HepG2 (cell line): Measurements from ENCODE around the gene CMTM2. TPM values are rescaled to one million over a fixed set of nuclear protein-coding genes. Genes with fewer than 3 reads are reported as not detected.

ENCODE experiments used
- ATAC-seq: fragments of 200-7000 bp; cut with Tn5 transposase; 3 replicates; pipeline ENCODE4 v1.9.1; 2020; ENCODE audit warnings: mild to moderate bottlenecking, moderate library complexity
- BruUV-seq: library from RNA; stranded (reverse); fragments of 400-500 nt; replicated peaks from 2 replicates; lab custom pipeline; 2021; lab: Mats Ljungman, UMichigan
- CTCF ChIA-PET: fragments of 300-600 bp; formaldehyde crosslinking; extraction: SDS; loops from one replicate; lab custom pipeline; 2021; ENCODE audit warnings: low total read pairs, inconsistent platforms, low intra/inter-chr PET ratio; lab: Yijun Ruan, JAX
- POLR2A ChIA-PET: fragments of 350-600 bp; sonication (Branson Sonifier 250); formaldehyde crosslinking; loops from one replicate; lab custom pipeline; 2020; ENCODE audit warnings: antibody characterized with exemption, inconsistent platforms; lab: Yijun Ruan, JAX
- DNase-seq: peaks from one replicate; pipeline ENCODE4 v3.0.0-alpha.2; 2015; ENCODE audit warnings: low spot score
- FAIRE-seq: peaks from 3 replicates; lab custom pipeline; 2011; peaks lifted over from hg19 to GRCh38; lab: Jason Lieb, UNC
- H2AFZ ChIP-seq: one replicate; pipeline ENCODE4 v1.6.1; 2011; ENCODE audit warnings: low read length, inconsistent platforms
- H3K27ac ChIP-seq: fragments of 300-600 bp; 3 replicates; pipeline ENCODE4 v1.8.0; 2011; ENCODE audit warnings: mixed run types, mild to moderate bottlenecking, mixed read lengths, low read length, inconsistent platforms; ENCODE audit not compliant: insufficient read depth; ENCODE audit errors: extremely low read length
- H3K27me3 ChIP-seq, 2 experiments: fragments of 200-600 bp in 1 of 2; 2 replicates in 1 of 2; 3 replicates in 1 of 2; pipeline versions ENCODE4 v1.6.0 to v1.8.0; 2011; ENCODE audit warnings: low read length in 2 of 2, mild to moderate bottlenecking in 2 of 2, moderate library complexity in 2 of 2, inconsistent platforms in 1 of 2; ENCODE audit not compliant: insufficient read depth in 2 of 2, control insufficient read depth in 1 of 2
- H3K36me3 ChIP-seq, 2 experiments: fragments of 200-600 bp in 1 of 2; replicated peaks in 1 of 2; 2 replicates in 1 of 2; 3 replicates in 1 of 2; pipeline versions ENCODE4 v1.5.1 to v1.8.0; 2011; ENCODE audit warnings: low read length in 2 of 2, inconsistent platforms in 1 of 2; ENCODE audit not compliant: insufficient read depth in 2 of 2, control insufficient read depth in 1 of 2
- H3K4me1 ChIP-seq: 2 replicates; pipeline ENCODE4 v1.5.1; 2012; ENCODE audit warnings: low read length, inconsistent platforms; ENCODE audit not compliant: insufficient read depth
- H3K4me2 ChIP-seq: 2 replicates; pipeline ENCODE4 v1.6.0; 2011; ENCODE audit warnings: low read depth, low read length, inconsistent platforms
- H3K4me3 ChIP-seq, 3 experiments: fragments of 200-600 bp in 1 of 3; sonication (generic), shearing (Covaris generic) in 1 of 3; replicated peaks in 1 of 3; 2 replicates each; pipeline ENCODE4 v1.5.1; 2011 to 2016; ENCODE audit warnings: low read length in 3 of 3, inconsistent platforms in 2 of 3, low read depth in 2 of 3, mild to moderate bottlenecking in 2 of 3, control low read depth in 1 of 3, mixed read lengths in 1 of 3; ENCODE audit not compliant: insufficient read depth in 1 of 3
- H3K79me2 ChIP-seq: one replicate; pipeline ENCODE4 v1.6.1; 2011; ENCODE audit warnings: low read length, inconsistent platforms; ENCODE audit not compliant: insufficient read depth
- H3K9ac ChIP-seq: 2 replicates; pipeline ENCODE4 v1.6.0; 2011; ENCODE audit warnings: mild to moderate bottlenecking, low read depth, low read length, inconsistent platforms; ENCODE audit not compliant: insufficient read depth
- H3K9me3 ChIP-seq: 2 replicates; pipeline ENCODE4 v1.5.1; 2012; ENCODE audit warnings: mild to moderate bottlenecking, low read length
- H4K20me1 ChIP-seq: 2 replicates; pipeline ENCODE4 v1.6.0; 2011; ENCODE audit warnings: inconsistent platforms, mild to moderate bottlenecking, low read length, moderate library complexity; ENCODE audit not compliant: insufficient read depth
- HCFC1 ChIP-seq: fragments of 150-350 bp; IDR thresholded peaks from 2 replicates; pipeline ENCODE4 v1.6.1; 2014; ENCODE audit warnings: low read depth, low read length
- HNRNPL ChIP-seq: fragments of 200-400 bp; formaldehyde crosslinking; IDR thresholded peaks from 2 replicates; pipeline ENCODE4 v1.6.1; 2017; ENCODE audit warnings: mild to moderate bottlenecking, low read depth, low read length
- MYNN ChIP-seq: sonication (generic); formaldehyde crosslinking; IDR thresholded peaks from 2 replicates; pipeline ENCODE4 v1.4.0; 2020; ENCODE audit warnings: mild to moderate bottlenecking, low read depth, missing genetic modification reagents
- SIX1 ChIP-seq: sonication (generic); formaldehyde crosslinking; IDR thresholded peaks from 2 replicates; pipeline ENCODE4 v1.4.0; 2020; ENCODE audit warnings: missing genetic modification reagents, borderline replicate concordance
- THYN1 ChIP-seq: sonication (generic); formaldehyde crosslinking; IDR thresholded peaks from 2 replicates; pipeline ENCODE4 v1.8.1; 2023; ENCODE audit warnings: low read depth, mild to moderate bottlenecking, moderate library complexity, missing genetic modification reagents, borderline replicate concordance
- ZNF12 ChIP-seq: sonication (generic); formaldehyde crosslinking; IDR thresholded peaks from 2 replicates; pipeline ENCODE4 v1.5.0; 2020; ENCODE audit warnings: missing genetic modification reagents
- ZNF773 ChIP-seq: sonication (generic); formaldehyde crosslinking; IDR thresholded peaks from 2 replicates; pipeline ENCODE4 v1.4.0; 2020; ENCODE audit warnings: missing genetic modification reagents, borderline replicate concordance
- ZNF775 ChIP-seq: sonication (generic); formaldehyde crosslinking; IDR thresholded peaks from 2 replicates; pipeline ENCODE4 v1.4.0; 2020; ENCODE audit warnings: missing genetic modification reagents, mild to moderate bottlenecking, moderate library complexity, borderline replicate concordance
- WGBS: methylation state at CpG from one replicate; pipeline ENCODE4 v1.1.6; 2017; ENCODE audit warnings: low lambda C conversion rate; 5-methylcytosine and 5-hydroxymethylcytosine counted together
- in situ Hi-C: cut with HindIII; loops from 2 replicates; pipeline ENCODE4 v1.10.0; 2017; ENCODE audit warnings: low pct_unique_long_range_greater_than_20kb; ENCODE audit not compliant: extremely low pct_ligation_motif_present
- intact Hi-C: fragments of 100-400 bp; cut with micrococcal nuclease; formaldehyde crosslinking; loops from one replicate; pipeline ENCODE4 v1.10.0; 2022; ENCODE audit not compliant: unreplicated experiment
- polyA plus RNA-seq, 8 experiments: library from polyadenylated mRNA; depleted of rRNA in 3 of 8; stranded (reverse) in 7 of 8; unstranded in 1 of 8; fragments of >200 nt; fragmentation: Illumina TruSeq in 4 of 8; extraction: Trizol in 4 of 8; gene quantifications; 2 replicates each; pipeline versions ENCODE4 v1.2.1 to v1.2.3, GENCODE V29; 2011 to 2016; ENCODE audit warnings: low read depth in 4 of 8, missing spikeins in 1 of 8, mixed read lengths in 1 of 8; ENCODE audit not compliant: insufficient read depth in 1 of 8
- total RNA-seq, 5 experiments: library from RNA; depleted of rRNA; stranded (reverse); fragments of >200 nt; fragmentation: Illumina TruSeq; extraction: Trizol; gene quantifications; 2 replicates each; pipeline ENCODE4 v1.2.3, GENCODE V29; 2016; ENCODE audit warnings: low read depth in 1 of 5
- TF ChIP-seq, protein P1 (sequence below): sonication (generic); formaldehyde crosslinking; IDR thresholded peaks from 2 replicates; pipeline ENCODE4 v1.8.0; 2022; ENCODE audit warnings: missing genetic modification reagents, mild to moderate bottlenecking, inconsistent platforms, borderline replicate concordance
- TF ChIP-seq, protein P2 (sequence below): sonication (generic); formaldehyde crosslinking; IDR thresholded peaks from 2 replicates; pipeline ENCODE4 v1.8.0; 2022; ENCODE audit warnings: missing genetic modification reagents, mild to moderate bottlenecking, borderline replicate concordance
- TF ChIP-seq, protein P3 (sequence below): IDR thresholded peaks from 2 replicates; pipeline ENCODE4 v1.6.1; 2016; ENCODE audit warnings: low read depth, borderline replicate concordance
- TF ChIP-seq, protein P4 (sequence below): sonication (generic); formaldehyde crosslinking; IDR thresholded peaks from 2 replicates; pipeline ENCODE4 v1.8.1; 2023; ENCODE audit warnings: missing genetic modification reagents, mild to moderate bottlenecking, borderline replicate concordance

CMTM2 gene
- total and polyA plus RNA-seq, 2 of the 13 experiments (the other 11 are each of a cell fraction or from before 2014, with no cell fraction given): not detected

DNA sequence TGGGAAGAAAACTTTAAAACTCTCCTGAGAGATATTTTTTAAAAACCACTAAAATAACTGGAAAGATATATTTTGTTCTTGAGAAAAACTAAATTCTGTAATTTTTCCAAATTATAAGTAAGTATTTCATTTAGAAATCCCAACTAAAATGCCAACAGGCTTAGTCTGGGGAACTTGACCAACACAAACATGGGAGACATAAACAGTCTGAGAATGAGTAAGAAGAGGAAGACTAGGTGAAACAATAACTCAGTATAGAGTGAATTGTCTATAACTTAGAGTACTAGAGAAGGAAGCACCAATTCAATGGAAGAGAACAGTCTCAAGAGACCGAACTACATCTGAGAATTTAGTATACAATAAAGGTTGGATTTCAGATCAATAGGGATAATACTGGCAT, 10.1 kb upstream of the CMTM2 start:
- H3K9ac ChIP-seq: no peak overlapping the region
- H3K27ac ChIP-seq: no peak overlapping the region
- peaks cover 5 to 7% of the 10 kb centered on the region in 2 experiments; a peak in 4 of 5 replicates for H3K36me3 ChIP-seq
- intact Hi-C loops: no loop called here
- H3K27me3 ChIP-seq: no peaks in the 10 kb centered on the region
- H3K9me3 ChIP-seq: no peaks in the 10 kb centered on the region
- no TSS peak for BruUV-seq
- ChIA-PET CTCF (no interaction called here), POLR2A (interaction anchor here (1.9 kb wide), 1 partner anchor 17 kb away, joined by 6 read pairs; the partner anchor contains the start of gene CKLF)
- DNase-seq: no peak
- H3K79me2 ChIP-seq: no peaks in the 10 kb centered on the region
- no peak overlapping the region for H3K4me2 ChIP-seq
- in situ Hi-C loops: no loop called here
- H2AFZ ChIP-seq: no peak overlapping the region
- H3K4me1 ChIP-seq: no peaks in the 10 kb centered on the region
- no peak for FAIRE-seq
- H4K20me1 ChIP-seq: no peaks in the 10 kb centered on the region
- TF ChIP-seq HNRNPL: no peak
- no peak for TF ChIP-seq SIX1 (CRISPR knock-in tag)
- TF ChIP-seq, protein P1, sequence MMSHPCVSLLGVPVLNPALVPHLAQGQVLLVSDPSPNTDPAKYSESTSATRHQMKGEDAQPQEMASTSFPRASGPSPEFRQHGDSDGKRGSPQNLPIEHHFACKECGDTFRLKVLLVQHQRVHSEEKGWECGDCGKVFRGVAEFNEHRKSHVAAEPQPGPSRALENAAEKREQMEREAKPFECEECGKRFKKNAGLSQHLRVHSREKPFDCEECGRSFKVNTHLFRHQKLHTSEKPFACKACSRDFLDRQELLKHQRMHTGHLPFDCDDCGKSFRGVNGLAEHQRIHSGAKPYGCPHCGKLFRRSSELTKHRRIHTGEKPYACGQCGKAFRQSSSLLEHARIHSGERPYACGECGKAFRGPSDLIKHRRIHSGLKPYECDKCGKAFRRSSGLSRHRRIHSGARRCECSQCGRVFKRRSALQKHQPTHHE (CRISPR knock-in tag): no peak
- TF ChIP-seq, protein P2, sequence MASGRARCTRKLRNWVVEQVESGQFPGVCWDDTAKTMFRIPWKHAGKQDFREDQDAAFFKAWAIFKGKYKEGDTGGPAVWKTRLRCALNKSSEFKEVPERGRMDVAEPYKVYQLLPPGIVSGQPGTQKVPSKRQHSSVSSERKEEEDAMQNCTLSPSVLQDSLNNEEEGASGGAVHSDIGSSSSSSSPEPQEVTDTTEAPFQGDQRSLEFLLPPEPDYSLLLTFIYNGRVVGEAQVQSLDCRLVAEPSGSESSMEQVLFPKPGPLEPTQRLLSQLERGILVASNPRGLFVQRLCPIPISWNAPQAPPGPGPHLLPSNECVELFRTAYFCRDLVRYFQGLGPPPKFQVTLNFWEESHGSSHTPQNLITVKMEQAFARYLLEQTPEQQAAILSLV (CRISPR knock-in tag): no peak
- TF ChIP-seq THYN1 (CRISPR knock-in tag): no peak
- no peak for TF ChIP-seq HCFC1
- no peak for TF ChIP-seq ZNF773 (CRISPR knock-in tag)
- no peak for TF ChIP-seq MYNN (CRISPR knock-in tag)
- TF ChIP-seq, protein P3, sequence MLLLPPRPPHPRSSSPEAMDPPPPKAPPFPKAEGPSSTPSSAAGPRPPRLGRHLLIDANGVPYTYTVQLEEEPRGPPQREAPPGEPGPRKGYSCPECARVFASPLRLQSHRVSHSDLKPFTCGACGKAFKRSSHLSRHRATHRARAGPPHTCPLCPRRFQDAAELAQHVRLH (CRISPR knock-in tag): no peak
- no peak for TF ChIP-seq ZNF775 (CRISPR knock-in tag)
- TF ChIP-seq ZNF12 (CRISPR knock-in tag): no peak
- TF ChIP-seq, protein P4, sequence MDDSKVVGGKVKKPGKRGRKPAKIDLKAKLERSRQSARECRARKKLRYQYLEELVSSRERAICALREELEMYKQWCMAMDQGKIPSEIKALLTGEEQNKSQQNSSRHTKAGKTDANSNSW (CRISPR knock-in tag): no peak
- WGBS: 98% methylated on average over 1 of the region's 1 CpG
- ATAC-seq: no peak
- H3K4me3 ChIP-seq: no peak overlapping the region
